GM19043 (cell line): ENCODE data around the gene MYH9.
"Not testable (repeated sequence)": the region's sequence is repeated elsewhere in the genome, so short reads cannot be mapped to it uniquely, and the experiment has no call there.

Source experiments
- ATAC-seq: cut with Tn5 transposase; IDR thresholded peaks from one replicate; pipeline ENCODE4 v1.9.1; 2021; ENCODE audit warnings: low read depth; ENCODE audit not compliant: unreplicated experiment

Gene MYH9

GRCh38 chr22:36298118-36298517 lies 89.6 kb downstream of the MYH9 start:
- ATAC-seq: no peak

GRCh38 chr22:36297568-36297967 lies 90.2 kb downstream of the MYH9 start:
- no peak for ATAC-seq

DNA sequence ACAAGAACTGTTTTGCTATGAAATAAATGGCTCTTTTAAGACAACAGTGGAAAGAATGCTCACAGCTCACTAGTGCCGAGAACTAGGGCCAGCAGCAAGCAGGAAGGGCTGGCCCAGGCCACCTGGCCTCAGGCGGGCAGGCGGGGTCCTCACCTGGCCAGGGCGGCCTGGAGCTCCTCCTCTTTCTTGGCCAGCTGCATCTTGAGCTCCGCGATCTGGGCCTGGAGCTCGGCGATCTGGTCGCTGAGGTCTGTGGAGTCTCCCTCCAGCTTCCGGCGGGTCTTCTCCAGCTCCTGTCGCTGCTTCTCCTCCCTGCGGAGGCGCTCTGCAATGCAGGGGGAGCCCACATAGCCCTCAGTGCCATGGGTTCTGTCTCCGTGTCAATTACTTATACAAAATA lies 91.1 kb downstream of the MYH9 start:
- ATAC-seq: no peak

DNA sequence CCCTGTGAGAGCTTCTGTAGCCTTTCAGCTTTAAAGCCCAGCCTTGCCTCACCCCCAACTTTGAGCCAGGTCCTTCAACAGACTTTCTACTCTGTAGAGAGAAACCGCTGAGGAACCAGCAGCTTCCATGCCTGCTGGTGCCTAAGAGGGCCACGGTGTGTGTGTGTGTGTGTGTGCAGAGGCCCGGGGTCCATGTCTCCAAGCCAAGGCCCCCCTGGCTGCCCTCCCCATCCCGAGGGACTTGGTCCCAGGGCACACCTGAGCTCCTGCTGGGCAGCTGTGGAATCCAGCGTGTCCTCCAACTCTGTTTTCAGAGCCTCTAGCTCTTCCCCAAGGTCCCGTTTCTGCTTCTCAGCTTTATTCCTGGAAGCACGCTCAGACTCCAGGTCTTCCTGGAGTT lies 92.5 kb downstream of the MYH9 start:
- ATAC-seq: no peak

DNA sequence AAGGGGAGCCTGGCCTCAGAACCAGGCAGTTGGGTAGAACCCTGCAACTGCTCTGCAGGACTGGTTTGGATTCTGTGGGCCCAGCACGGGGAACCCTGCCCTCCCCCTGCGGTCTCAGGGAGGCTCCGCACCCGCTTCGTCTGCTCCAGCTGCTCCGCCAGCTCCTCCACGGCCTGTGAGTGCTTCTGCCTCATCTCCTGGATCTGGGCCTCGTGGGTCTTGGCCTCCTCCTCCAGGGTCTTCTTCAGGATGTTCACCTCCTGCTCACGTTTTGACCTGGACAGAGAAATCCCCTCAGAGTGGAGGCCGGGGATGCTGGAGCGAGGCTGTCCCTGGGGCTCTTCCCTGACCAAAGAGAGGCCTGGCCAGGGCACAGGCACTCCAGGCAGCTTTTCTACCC lies 93.0 kb downstream of the MYH9 start:
- ATAC-seq: no peak

GRCh38 chr22:36294293-36294620 lies 93.5 kb downstream of the MYH9 start:
- no peak for ATAC-seq

DNA sequence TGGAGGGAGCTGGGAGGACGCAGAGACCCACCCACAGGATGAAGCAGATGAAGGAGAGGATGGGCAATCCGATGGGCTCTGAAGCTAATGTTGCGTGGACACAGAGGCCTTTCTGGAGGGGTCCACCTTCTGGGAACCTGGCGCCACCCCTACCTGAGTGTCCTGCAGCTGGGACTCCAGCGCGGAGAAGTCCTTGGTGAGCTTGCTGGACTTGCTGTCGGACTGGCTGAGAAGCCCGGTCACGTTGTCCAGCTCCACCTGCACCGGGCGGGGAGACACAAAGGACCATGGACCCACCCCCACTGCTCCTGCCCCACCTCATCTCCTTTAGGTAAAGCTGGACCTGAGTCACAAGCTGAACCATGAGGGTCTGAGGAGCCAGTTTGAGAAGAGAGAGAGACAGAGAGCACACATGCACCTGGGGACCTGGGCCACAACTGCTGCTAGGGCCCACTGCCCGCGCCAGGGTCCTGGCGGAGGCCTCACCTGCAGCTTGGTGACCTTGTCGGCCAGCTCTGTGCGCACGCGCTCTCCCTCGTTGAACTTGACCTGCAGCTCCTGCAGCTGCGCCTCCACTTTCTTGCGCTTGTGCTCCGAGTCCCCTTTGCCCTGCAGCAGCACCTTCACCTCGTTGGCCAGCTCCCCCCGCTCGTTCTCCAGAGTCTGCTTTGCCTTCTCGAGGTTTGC lies 94.0 kb downstream of the MYH9 start:
- ATAC-seq: no peak

GRCh38 chr22:36292823-36293530 lies 94.8 kb downstream of the MYH9 start:
- no peak for ATAC-seq

DNA sequence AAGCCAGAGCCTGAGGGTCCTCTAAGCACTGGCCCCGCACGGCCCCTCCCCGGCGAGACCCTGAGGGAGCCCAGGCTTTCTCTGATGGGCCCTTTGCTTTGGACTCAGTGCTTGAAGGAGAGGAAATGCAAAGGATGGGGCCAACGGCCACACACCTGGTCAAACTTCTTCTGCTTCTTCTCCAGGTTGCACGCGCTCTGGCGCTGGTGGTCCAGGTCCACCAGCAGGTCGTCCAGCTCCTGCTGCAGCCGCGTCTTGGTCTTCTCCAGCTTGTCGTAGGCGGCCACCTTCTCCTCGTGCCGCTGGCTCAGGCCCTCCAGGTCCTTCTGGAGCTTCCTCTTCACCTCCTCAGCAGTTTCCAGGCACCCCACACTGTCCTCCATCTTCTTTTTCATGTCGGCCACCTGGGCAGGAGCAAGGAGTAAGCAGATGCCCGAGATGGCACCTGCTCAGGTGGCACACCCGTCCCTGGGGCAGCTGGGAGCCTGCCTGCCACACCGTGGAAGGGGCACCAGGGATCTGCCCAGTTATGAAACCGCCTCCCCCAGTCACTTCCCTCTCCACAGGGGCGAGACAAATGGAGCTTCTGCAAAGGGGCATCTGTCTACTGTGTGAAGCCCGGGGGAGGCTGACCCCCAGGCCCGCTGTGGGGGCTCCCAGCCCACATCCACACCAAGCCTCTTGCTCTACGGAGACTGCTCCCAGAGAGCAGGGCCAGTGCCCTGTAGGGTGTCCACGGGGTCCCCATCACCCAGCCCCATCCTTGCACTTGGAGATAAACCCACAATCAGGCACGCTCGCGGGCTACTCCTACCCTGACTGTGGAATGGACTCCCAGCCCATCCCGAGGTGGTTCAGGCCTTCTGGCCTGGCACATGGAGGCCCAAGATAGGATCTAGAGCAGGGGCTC lies 95.7 kb downstream of the MYH9 start:
- no peak for ATAC-seq

DNA sequence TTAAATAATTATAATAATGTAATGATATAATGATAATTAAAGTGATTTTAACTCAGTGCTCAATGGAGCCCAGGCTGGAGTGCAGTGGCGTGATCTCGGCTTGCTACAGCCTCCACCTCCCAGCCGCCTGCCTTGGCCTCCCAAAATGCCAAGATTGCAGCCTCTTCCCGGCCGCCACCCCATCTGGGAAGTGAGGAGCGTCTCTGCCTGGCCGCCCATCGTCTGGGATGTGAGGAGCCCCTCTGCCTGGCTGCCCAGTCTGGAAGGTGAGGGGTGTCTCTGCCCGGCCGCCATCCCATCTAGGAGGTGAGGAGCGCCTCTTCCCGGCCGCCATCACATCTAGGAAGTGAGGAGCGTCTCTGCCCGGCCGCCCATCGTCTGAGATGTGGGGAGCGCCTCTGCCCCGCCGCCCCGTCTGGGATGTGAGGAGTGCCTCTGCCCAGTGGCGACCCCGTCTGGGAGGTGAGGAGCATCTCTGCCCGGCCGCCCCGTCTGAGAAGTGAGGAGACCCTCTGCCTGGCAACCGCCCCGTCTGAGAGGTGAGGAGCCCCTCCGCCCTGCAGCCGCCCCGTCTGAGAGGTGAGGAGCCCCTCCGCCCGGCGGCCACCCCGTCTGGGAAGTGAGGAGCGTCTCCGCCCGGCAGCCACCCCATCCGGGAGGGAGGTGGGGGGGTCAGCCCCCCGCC lies 97.2 kb downstream of the MYH9 start:
- not testable (repeated sequence) for ATAC-seq

GRCh38 chr22:36289948-36290371 lies 97.8 kb downstream of the MYH9 start:
- not testable (repeated sequence) for ATAC-seq

DNA sequence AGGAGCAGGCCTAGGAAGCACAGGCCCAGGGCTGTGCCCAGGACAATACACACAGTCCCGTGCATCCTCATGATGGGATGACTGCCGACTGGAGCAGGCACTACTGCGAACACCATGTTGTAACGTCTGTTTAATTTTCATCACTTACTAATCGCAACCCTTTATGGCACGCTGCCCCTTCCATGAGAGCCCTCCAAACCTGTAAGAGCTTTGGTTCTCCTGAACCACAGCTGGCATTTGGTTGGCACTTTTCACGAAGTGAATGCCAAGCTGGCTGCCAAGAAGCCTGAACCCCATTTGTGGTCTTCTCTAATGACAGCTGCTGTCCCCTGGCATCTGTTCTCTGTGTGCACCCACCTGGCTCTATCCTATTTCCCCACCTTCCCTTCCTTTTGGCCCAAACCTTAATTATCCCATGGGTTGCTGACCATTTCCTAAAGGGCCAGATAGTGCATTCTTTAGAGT lies 98.3 kb downstream of the MYH9 start:
- no peak for ATAC-seq

- no peak for ATAC-seq
Observed at GRCh38 chr22:36288571-36289405, 99.0 kb downstream of the MYH9 start.

- no peak for ATAC-seq
Observed at GRCh38 chr22:36287881-36288515, 99.8 kb downstream of the MYH9 start.

DNA sequence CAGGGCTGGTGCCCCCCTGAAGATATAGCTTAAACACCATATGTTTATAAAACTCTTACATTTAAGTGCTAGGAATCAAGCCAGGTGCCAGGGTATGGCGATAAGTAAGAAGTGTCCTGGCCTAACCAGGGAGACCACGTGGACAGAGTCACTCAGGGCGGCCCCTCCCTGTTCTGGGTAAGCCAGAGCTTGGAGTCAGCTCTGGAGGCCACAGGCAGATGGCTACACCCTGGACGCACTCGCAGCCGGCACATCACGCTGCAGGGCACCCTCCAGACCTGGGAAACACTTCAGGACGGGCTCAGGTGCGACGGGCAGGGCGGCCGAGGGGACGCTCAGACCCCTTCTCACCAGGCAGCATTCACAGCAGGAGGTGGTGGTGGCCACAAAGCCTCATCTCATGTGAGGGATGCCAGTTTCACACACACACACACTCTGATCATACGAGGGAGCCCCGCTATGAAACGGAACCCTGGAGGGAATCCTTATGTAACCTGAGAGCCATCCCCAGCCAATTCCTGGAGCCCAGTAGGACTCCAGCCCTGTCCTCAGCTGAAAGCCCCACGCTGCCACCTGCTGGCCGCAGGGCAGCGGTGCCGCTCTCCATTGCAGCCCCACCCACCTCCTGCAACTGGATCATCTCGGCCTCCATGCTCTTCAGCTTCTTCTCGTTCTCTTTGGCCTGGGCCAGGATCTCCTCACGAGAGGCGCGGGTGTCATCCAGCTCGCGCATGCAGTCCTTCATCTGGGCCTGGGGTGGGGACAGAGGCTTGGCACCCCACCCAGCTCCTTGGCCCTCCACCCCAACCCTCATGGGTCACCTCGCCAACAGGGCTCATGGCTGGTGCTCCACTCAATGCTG lies 101.4 kb downstream of the MYH9 start:
- no peak for ATAC-seq

DNA sequence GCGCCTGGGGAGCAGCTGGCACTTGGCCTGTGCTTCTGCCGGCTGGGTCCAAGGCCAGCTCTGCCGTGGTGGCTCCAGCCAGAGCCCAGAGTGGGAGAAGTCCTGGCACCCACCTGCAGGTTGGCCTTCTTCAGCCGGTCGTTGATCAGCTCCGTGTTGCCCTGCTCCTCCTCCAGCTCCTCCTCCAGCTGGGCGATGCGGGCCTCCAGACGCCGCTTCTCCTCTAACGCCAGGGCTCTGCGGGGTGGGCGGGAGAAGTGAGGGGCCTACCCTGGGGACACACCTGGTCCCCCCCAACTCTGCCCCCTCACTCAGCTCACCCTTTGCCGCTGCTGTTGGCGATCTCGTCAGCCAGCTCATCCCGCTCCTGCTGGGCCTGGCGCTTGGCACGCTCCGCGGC lies 102.2 kb downstream of the MYH9 start:
- ATAC-seq: no peak

- ATAC-seq: no peak
Observed at GRCh38 chr22:36285017-36285416, 102.8 kb downstream of the MYH9 start.

- no peak for ATAC-seq
Observed at GRCh38 chr22:36284171-36284571, 103.6 kb downstream of the MYH9 start.
